Measurements from ENCODE around the gene PROZ.

The PROZ gene

GRCh38 chr13:113164492-113164891 is 6.0 kb downstream of the PROZ start:
- Histone ChIP-seq H3K9me3 (ENCODE audit: insufficient read depth, low read length) (no peaks in the 10 kb centered on the region), H3K27me3 (ENCODE audit: low read length) (no peaks in the 10 kb centered on the region), H2AFZ (ENCODE audit: low read depth, low read length, severe bottlenecking) (no peak overlapping the region), H3K27ac (ENCODE audit: low read depth, low read length) (no peak overlapping the region), H3K9me2 (replicated peaks; ENCODE audit: insufficient read depth, low read length) (no peaks in the 10 kb centered on the region), H4K20me1 (ENCODE audit: low read depth, low read length) (no peaks in the 10 kb centered on the region), H3K4me3 (ENCODE audit: insufficient read depth, low read length, poor library complexity, severe bottlenecking) (no peak overlapping the region), H3K4me2 (ENCODE audit: low read depth, low read length, poor library complexity, severe bottlenecking) (no peak overlapping the region), H3K9ac (ENCODE audit: low read length) (no peak overlapping the region), H3K36me3 (ENCODE audit: low read length) (no peaks in the 10 kb centered on the region), H3K79me2 (ENCODE audit: insufficient read depth, low read length) (no peaks in the 10 kb centered on the region), H3F3A (ENCODE audit: insufficient read depth) (peaks cover 3% of the 10 kb centered on the region; the same call in 1 of the 2 replicates)
- TF ChIP-seq CTCF (IDR thresholded peaks at IDR 0.05; ENCODE audit: insufficient read depth, low read length, poor library complexity, severe bottlenecking) (no peak), EZH2phosphoT487 (conservative IDR thresholded peaks at IDR 0.05; ENCODE audit: low read length) (no peak)

DNA sequence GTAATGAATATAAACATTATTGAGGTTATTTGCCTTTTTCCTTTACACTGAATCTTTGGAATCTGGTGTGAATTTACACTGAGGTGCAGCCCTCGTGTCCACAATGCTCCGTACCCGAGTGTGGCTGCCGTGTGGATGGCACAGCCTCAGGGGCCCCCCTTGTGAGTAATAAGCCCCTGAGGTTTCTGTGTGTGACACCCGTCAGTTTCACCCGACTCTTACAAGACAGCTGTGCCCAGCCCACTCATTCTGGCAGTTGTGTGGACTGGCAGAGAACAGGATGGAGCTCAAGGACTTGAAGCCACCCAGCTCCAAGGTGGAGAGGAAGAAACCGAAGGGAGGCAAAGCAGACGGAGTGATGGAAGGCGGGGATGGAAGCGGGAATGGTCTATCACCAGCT is 7.8 kb downstream of the PROZ start:
- no peaks in the 10 kb centered on the region for H3K36me3 ChIP-seq (ENCODE audit: low read length)
- no peaks in the 10 kb centered on the region for H3K27me3 ChIP-seq (ENCODE audit: low read length)
- no peaks in the 10 kb centered on the region for H3K79me2 ChIP-seq (ENCODE audit: insufficient read depth, low read length)
- H3K9me3 ChIP-seq (ENCODE audit: insufficient read depth, low read length) = no peaks in the 10 kb centered on the region
- no peak overlapping the region for H3K4me2 ChIP-seq (ENCODE audit: low read depth, low read length, poor library complexity, severe bottlenecking)
- no peak overlapping the region for H2AFZ ChIP-seq (ENCODE audit: low read depth, low read length, severe bottlenecking)
- no peak overlapping the region for H3K27ac ChIP-seq (ENCODE audit: low read depth, low read length)
- H3K9ac ChIP-seq (ENCODE audit: low read length) = no peak overlapping the region
- H3K9me2 ChIP-seq (replicated peaks; ENCODE audit: insufficient read depth, low read length) = no peaks in the 10 kb centered on the region
- no peak overlapping the region for H3K4me3 ChIP-seq (ENCODE audit: insufficient read depth, low read length, poor library complexity, severe bottlenecking)
- H3F3A ChIP-seq (ENCODE audit: insufficient read depth) = peaks cover 3% of the 10 kb centered on the region; the same call in 1 of the 2 replicates
- TF ChIP-seq CTCF (IDR thresholded peaks at IDR 0.05; ENCODE audit: insufficient read depth, low read length, poor library complexity, severe bottlenecking) (no peak), EZH2phosphoT487 (conservative IDR thresholded peaks at IDR 0.05; ENCODE audit: low read length) (no peak)
- H4K20me1 ChIP-seq (ENCODE audit: low read depth, low read length) = no peaks in the 10 kb centered on the region

DNA sequence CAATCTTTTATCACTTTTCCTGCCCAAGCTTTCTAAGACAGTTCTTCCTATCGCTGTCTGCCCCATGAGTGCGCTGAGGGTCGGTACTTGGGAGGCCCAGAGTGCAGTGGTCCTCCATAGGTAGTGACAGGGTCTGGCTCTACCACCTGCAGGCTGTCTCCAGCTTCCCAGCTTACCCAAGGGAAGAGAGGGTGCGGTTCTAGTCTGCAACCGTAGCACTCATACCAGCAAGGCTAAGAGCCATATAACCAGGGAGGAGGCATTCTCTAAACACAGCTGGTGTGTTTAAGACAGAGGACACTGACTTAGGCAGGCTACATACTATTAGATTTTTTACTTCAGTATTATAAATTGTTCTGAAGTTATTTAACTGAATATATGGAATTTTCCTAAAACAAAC is 8.2 kb downstream of the PROZ start:
- no peak overlapping the region for H3K4me3 ChIP-seq (ENCODE audit: insufficient read depth, low read length, poor library complexity, severe bottlenecking)
- no peak overlapping the region for H3K27ac ChIP-seq (ENCODE audit: low read depth, low read length)
- no peaks in the 10 kb centered on the region for H3K9me3 ChIP-seq (ENCODE audit: insufficient read depth, low read length)
- no peaks in the 10 kb centered on the region for H3K36me3 ChIP-seq (ENCODE audit: low read length)
- no peaks in the 10 kb centered on the region for H3K79me2 ChIP-seq (ENCODE audit: insufficient read depth, low read length)
- H4K20me1 ChIP-seq (ENCODE audit: low read depth, low read length) = no peaks in the 10 kb centered on the region
- H3K9ac ChIP-seq (ENCODE audit: low read length) = no peak overlapping the region
- TF ChIP-seq CTCF (IDR thresholded peaks at IDR 0.05; ENCODE audit: insufficient read depth, low read length, poor library complexity, severe bottlenecking) = no peak
- no peak for TF ChIP-seq EZH2phosphoT487 (conservative IDR thresholded peaks at IDR 0.05; ENCODE audit: low read length)
- no peaks in the 10 kb centered on the region for H3K27me3 ChIP-seq (ENCODE audit: low read length)
- peaks cover 3% of the 10 kb centered on the region; the same call in 1 of the 2 replicates for H3F3A ChIP-seq (ENCODE audit: insufficient read depth)
- no peak overlapping the region for H2AFZ ChIP-seq (ENCODE audit: low read depth, low read length, severe bottlenecking)
- H3K4me2 ChIP-seq (ENCODE audit: low read depth, low read length, poor library complexity, severe bottlenecking) = no peak overlapping the region
- H3K9me2 ChIP-seq (replicated peaks; ENCODE audit: insufficient read depth, low read length) = no peaks in the 10 kb centered on the region
